Measurements from ENCODE around the gene CX3CR1.

Gene CX3CR1

DNA sequence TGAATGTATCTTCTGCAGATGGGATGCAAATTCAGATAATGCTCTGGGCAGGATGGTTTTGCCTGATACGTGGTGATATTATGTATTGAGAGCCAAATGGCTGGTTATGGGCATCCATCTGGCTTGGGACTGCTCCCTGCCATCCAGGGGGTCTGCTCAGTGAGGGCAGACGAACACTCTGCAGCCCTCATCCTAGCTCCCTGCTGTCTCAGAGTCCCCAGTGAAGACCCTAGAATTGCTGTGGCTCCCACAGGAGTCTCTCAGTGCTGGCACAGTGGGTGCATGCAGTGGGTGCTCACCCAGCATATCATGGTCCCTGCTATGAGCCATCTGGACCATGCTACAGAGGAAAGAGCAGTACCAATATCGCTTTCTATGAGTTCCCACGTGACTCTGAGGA lies 10.3 kb downstream of the CX3CR1 start:
- H3K27me3 ChIP-seq (ENCODE audit: control insufficient read depth, insufficient read depth, low read length, poor library complexity, severe bottlenecking) = no peaks in the 10 kb centered on the region
- 85 to 90% methylated on average over 4 of the region's 4 CpGs for WGBS, 2 experiments

DNA sequence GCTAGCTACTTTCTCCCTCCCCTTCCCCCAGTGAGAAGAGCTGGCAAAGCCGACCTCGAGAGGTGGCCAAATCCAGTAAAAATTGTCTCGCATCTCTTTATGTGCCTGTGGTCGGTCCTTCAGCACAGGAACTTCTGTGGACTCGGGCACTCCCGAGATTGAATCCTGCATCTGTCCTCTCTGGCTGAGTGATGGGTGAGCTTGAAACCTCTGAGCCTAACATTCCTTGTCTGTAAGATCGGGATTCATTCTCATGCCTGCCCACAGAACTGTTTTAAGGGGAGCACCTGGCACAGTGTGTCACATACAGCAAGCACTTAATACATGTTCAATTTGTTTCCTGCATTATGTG lies 11.3 kb downstream of the CX3CR1 start:
- 92 to 93% methylated on average over 7 of the region's 7 CpGs for WGBS, 2 experiments
- Histone ChIP-seq H3K27me3 (ENCODE audit: control insufficient read depth, insufficient read depth, low read length, poor library complexity, severe bottlenecking) (no peaks in the 10 kb centered on the region), H3K27ac (ENCODE audit: insufficient read depth, low read depth, low read length, poor library complexity, severe bottlenecking) (no peak overlapping the region), H3K4me3 (ENCODE audit: insufficient read depth, low read depth, low read length) (no peak overlapping the region), H3K4me1 (ENCODE audit: control insufficient read depth, insufficient read depth, low read length) (no peaks in the 10 kb centered on the region), H3K9me3 (ENCODE audit: control insufficient read depth, low read length) (no peaks in the 10 kb centered on the region), H3K36me3 (ENCODE audit: control insufficient read depth, insufficient read depth, low read length) (no peaks in the 10 kb centered on the region)

More for the DNA sequence above, 10.3 kb downstream of the CX3CR1 start:
- Histone ChIP-seq H3K4me1 (ENCODE audit: control insufficient read depth, insufficient read depth, low read length) (no peaks in the 10 kb centered on the region), H3K4me3 (ENCODE audit: insufficient read depth, low read depth, low read length) (no peak overlapping the region), H3K27ac (ENCODE audit: insufficient read depth, low read depth, low read length, poor library complexity, severe bottlenecking) (no peak overlapping the region), H3K9me3 (ENCODE audit: control insufficient read depth, low read length) (no peaks in the 10 kb centered on the region), H3K36me3 (ENCODE audit: control insufficient read depth, insufficient read depth, low read length) (no peaks in the 10 kb centered on the region)

DNA sequence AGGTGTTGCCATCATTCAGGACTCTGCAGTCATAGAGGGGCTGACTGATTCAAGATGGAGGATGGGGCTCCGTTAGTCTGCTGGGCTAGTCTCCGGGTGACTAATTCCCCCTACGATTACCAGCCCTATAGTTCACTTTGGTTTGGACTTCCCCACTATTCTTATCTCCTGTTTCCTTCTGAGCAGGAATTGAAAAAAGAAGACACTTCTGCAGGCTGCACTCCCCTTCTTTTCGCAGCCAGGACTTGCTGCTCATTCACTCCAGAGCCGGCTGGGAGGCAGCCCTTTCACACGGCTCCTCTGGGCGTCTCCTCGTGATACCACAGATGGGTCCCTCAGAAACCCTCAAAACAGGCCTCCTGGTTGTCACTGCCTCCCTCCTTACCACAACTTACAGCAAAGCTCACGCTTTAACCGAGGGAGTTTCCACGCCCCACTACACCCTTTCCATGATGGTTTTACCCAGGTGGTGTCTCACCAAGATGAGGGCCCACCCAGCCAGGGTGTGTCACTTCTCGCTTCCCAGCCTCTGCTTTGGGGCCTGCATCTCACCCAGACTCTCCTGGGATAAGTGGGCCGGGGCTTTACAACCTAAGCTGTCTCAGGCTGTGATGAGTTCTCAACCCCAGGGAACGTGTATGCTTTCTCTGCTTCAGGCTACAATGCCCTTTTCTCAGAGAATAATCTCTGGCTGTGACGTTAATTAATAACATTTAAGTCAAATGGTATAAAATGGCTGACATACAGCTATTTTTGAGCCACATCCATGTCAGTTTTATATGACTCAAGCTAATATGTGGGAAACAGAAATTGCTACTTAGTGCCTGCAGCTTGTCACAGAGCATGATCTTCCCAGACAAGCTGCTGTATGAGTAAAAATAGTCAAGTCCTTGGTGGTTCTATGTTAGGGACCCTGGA lies 11.9 kb downstream of the CX3CR1 start:
- 87 to 91% methylated on average over 15 of the region's 15 CpGs for WGBS, 2 experiments
- Histone ChIP-seq H3K4me3 (ENCODE audit: insufficient read depth, low read depth, low read length) (no peak overlapping the region), H3K27me3 (ENCODE audit: control insufficient read depth, insufficient read depth, low read length, poor library complexity, severe bottlenecking) (no peaks in the 10 kb centered on the region), H3K27ac (ENCODE audit: insufficient read depth, low read depth, low read length, poor library complexity, severe bottlenecking) (no peak overlapping the region), H3K9me3 (ENCODE audit: control insufficient read depth, low read length) (no peaks in the 10 kb centered on the region), H3K4me1 (ENCODE audit: control insufficient read depth, insufficient read depth, low read length) (no peaks in the 10 kb centered on the region), H3K36me3 (ENCODE audit: control insufficient read depth, insufficient read depth, low read length) (no peaks in the 10 kb centered on the region)

DNA sequence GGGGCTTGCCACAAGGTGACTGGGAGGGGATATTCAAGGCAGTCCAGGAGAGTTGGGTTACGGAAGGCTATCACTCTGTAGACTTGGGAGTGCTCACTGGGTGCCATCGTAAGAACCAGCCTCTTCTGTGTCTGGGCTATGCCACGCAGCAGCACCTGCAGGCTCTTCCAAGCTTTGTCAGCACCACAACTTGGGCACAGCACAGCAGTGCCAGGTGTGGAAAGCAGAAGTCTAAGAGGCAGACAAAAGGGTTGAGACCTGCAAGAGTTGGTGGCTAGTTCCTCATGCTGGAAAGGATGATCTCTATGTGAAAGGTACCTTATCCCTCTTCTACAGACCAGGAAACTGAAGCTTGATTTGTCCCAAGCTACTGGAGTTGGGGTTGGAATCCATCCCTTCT lies 15.8 kb downstream of the CX3CR1 start:
- H3K4me1 ChIP-seq (ENCODE audit: control insufficient read depth, insufficient read depth, low read length) = no peaks in the 10 kb centered on the region

DNA sequence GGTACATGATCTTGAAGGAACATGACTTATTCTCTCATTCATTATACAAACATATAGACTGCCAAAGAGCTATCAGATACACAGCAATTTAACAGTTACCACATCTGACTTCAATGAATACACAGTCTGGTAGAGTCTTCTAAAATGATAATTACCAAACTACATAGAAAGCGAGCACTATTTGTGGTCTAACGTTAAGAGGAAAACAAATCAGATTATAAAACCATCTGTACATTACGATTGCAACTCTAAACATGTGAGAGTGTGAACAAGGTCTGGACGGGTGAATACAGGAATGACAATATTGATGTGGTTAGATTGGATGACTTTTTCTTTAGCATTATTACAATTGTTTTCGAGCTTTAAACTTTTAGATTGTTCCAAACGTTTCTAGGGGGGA lies 16.3 kb downstream of the CX3CR1 start:
- Histone ChIP-seq H3K27me3 (ENCODE audit: control insufficient read depth, insufficient read depth, low read length, poor library complexity, severe bottlenecking) (no peaks in the 10 kb centered on the region), H3K36me3 (ENCODE audit: control insufficient read depth, insufficient read depth, low read length) (no peaks in the 10 kb centered on the region), H3K27ac (ENCODE audit: insufficient read depth, low read depth, low read length, poor library complexity, severe bottlenecking) (no peak overlapping the region), H3K4me3 (ENCODE audit: insufficient read depth, low read depth, low read length) (no peak overlapping the region), H3K4me1 (ENCODE audit: control insufficient read depth, insufficient read depth, low read length) (no peaks in the 10 kb centered on the region), H3K9me3 (ENCODE audit: control insufficient read depth, low read length) (no peaks in the 10 kb centered on the region)
- 89 to 92% methylated on average over 6 of the region's 6 CpGs for WGBS, 2 experiments

More for the DNA sequence above, 15.8 kb downstream of the CX3CR1 start:
- Histone ChIP-seq H3K9me3 (ENCODE audit: control insufficient read depth, low read length) (no peaks in the 10 kb centered on the region), H3K4me3 (ENCODE audit: insufficient read depth, low read depth, low read length) (no peak overlapping the region), H3K36me3 (ENCODE audit: control insufficient read depth, insufficient read depth, low read length) (no peaks in the 10 kb centered on the region), H3K27me3 (ENCODE audit: control insufficient read depth, insufficient read depth, low read length, poor library complexity, severe bottlenecking) (no peaks in the 10 kb centered on the region), H3K27ac (ENCODE audit: insufficient read depth, low read depth, low read length, poor library complexity, severe bottlenecking) (no peak overlapping the region)
- 90 to 92% methylated on average over 3 of the region's 3 CpGs for WGBS, 2 experiments

DNA sequence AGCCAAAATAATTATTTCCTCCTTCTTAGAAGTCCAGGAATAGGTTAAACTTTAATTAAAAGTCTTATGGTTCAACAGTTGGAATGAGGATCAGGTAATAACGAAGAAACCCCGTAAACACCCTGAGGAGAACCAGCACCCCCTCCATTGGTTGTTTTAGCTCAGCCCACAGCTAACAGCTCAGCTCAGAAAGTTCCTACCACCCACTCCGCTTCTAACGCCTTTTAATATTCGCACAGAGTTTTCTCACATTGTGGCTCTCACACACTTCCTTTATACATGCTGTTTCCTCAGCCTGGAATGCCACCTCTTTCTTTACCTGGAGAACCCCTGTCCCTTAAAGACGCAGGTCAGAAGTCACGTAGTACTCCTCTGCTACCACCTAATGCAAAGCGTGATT lies 17.0 kb downstream of the CX3CR1 start:
- Histone ChIP-seq H3K4me1 (ENCODE audit: control insufficient read depth, insufficient read depth, low read length) (no peaks in the 10 kb centered on the region), H3K9me3 (ENCODE audit: control insufficient read depth, low read length) (no peaks in the 10 kb centered on the region), H3K36me3 (ENCODE audit: control insufficient read depth, insufficient read depth, low read length) (no peaks in the 10 kb centered on the region), H3K27me3 (ENCODE audit: control insufficient read depth, insufficient read depth, low read length, poor library complexity, severe bottlenecking) (no peaks in the 10 kb centered on the region), H3K4me3 (ENCODE audit: insufficient read depth, low read depth, low read length) (no peak overlapping the region), H3K27ac (ENCODE audit: insufficient read depth, low read depth, low read length, poor library complexity, severe bottlenecking) (no peak overlapping the region)
- 82% methylated on average over 8 of the region's 8 CpGs for WGBS, 2 experiments

DNA sequence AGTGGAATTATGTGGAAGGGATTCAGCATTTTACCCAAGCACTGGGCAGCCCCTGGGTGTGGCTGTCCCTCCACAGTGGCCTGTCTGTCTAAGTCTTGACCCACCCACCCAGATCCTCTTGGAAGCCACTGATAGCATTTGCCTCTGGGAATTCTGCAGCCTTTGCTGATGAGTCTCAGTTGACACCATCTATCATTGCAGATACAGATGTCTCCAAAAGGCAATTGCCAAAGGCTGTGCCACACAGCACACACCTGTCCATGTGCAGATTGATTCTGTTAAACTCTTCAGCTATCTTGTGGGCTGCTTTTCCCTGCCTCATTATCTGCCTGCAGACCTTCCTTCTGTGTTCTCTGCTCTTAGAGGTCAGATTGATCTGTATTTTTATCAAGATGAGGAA lies 18.1 kb downstream of the CX3CR1 start:
- H3K36me3 ChIP-seq (ENCODE audit: control insufficient read depth, insufficient read depth, low read length) = no peaks in the 10 kb centered on the region
- no peaks in the 10 kb centered on the region for H3K27me3 ChIP-seq (ENCODE audit: control insufficient read depth, insufficient read depth, low read length, poor library complexity, severe bottlenecking)
- H3K4me1 ChIP-seq (ENCODE audit: control insufficient read depth, insufficient read depth, low read length) = no peaks in the 10 kb centered on the region
- no peak overlapping the region for H3K27ac ChIP-seq (ENCODE audit: insufficient read depth, low read depth, low read length, poor library complexity, severe bottlenecking)
- H3K4me3 ChIP-seq (ENCODE audit: insufficient read depth, low read depth, low read length) = no peak overlapping the region
- no peaks in the 10 kb centered on the region for H3K9me3 ChIP-seq (ENCODE audit: control insufficient read depth, low read length)

DNA sequence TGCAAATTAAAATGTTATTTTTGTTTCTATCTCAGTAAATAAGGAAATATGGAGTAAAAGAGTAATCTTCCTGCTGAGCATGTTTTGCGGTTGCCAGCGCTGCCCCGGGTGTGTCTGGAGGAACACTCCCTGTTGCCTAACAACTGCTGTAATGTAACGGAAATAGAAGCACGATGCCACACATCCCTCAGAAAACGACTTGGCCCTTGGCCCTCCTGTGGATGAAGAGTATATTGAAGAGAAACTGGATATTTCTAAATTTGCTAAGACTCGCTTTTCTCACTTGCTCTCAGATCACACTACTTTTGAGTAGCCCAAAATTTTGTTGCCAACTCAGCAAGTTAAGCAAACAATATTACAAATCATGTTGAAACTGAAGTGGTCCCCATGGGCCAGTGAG lies 18.9 kb downstream of the CX3CR1 start:
- no peaks in the 10 kb centered on the region for H3K9me3 ChIP-seq (ENCODE audit: control insufficient read depth, low read length)
- WGBS, 2 experiments = 67 to 68% methylated on average over 7 of the region's 7 CpGs

DNA sequence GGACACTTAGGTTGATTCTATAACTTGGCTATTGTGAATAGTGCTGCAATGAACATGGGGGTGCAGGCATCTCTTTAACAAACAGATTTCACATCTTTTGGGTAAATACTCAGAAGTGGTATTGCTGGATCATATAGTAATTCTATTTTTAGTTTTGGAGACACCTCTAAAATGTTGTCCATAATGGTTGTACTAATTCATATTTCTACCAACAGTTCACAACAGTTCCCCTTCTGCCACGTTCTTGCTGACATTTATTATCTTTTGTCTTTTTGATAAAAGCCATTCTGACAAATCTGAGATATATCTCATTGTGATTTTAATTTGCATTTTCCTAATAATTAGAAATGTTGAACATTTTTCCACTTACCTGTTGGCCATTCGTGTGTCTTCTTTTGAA lies 19.5 kb downstream of the CX3CR1 start:
- Histone ChIP-seq H3K27ac (ENCODE audit: insufficient read depth, low read depth, low read length, poor library complexity, severe bottlenecking) (no peak overlapping the region), H3K36me3 (ENCODE audit: control insufficient read depth, insufficient read depth, low read length) (no peaks in the 10 kb centered on the region), H3K4me3 (ENCODE audit: insufficient read depth, low read depth, low read length) (no peak overlapping the region), H3K4me1 (ENCODE audit: control insufficient read depth, insufficient read depth, low read length) (no peaks in the 10 kb centered on the region), H3K27me3 (ENCODE audit: control insufficient read depth, insufficient read depth, low read length, poor library complexity, severe bottlenecking) (no peaks in the 10 kb centered on the region), H3K9me3 (ENCODE audit: control insufficient read depth, low read length) (no peaks in the 10 kb centered on the region)
- WGBS, 2 experiments = 93 to 100% methylated on average over 1 to 2 of the region's 2 CpGs

More for the DNA sequence above, 18.9 kb downstream of the CX3CR1 start:
- no peak overlapping the region for H3K27ac ChIP-seq (ENCODE audit: insufficient read depth, low read depth, low read length, poor library complexity, severe bottlenecking)
- H3K27me3 ChIP-seq (ENCODE audit: control insufficient read depth, insufficient read depth, low read length, poor library complexity, severe bottlenecking) = no peaks in the 10 kb centered on the region
- H3K4me1 ChIP-seq (ENCODE audit: control insufficient read depth, insufficient read depth, low read length) = no peaks in the 10 kb centered on the region
- H3K4me3 ChIP-seq (ENCODE audit: insufficient read depth, low read depth, low read length) = no peak overlapping the region
- no peaks in the 10 kb centered on the region for H3K36me3 ChIP-seq (ENCODE audit: control insufficient read depth, insufficient read depth, low read length)

DNA sequence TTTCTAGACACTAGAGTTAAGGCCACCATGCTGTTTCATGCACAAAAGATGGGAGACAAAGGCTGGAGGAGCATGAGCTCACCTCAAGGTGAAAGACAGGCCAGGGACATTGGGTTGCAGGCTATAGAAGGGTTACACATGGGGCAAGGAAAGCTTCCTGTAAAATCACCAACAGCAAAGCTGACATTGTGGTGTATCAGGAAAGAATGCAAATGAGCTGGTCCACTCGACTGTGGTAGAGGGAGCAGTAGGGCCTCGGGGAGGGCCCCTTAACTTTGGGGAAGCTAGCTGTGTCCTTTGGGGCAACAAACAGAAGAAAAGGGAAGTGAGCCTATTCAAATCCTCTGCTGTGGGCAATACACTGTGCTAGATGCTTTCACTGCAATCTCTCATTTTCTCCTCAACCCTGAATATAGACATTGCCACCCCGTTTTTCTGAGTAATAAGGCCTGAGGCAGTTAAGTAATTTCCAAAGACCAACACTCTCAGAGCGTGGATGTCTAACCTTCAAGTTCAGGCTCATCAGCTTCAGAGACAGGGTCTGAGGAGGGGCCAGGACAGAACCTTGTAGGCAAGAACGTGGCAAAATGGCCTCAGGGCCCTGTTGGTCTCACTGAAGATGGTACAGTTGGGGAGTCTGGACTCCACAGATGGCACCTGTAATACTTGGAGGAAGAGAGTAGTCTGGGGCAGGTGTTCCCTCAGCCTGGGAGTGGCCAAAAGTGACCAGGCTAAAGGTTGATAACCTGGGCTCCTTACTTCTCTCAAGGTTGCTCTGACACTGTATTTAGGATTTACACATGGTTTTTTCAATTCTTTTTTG lies 24.1 kb downstream of the CX3CR1 start:
- no peaks in the 10 kb centered on the region for H3K27me3 ChIP-seq (ENCODE audit: control insufficient read depth, insufficient read depth, low read length, poor library complexity, severe bottlenecking)
- 75 to 81% methylated on average over 5 of the region's 5 CpGs for WGBS, 2 experiments
- H3K4me1 ChIP-seq (ENCODE audit: control insufficient read depth, insufficient read depth, low read length) = no peaks in the 10 kb centered on the region
- H3K36me3 ChIP-seq (ENCODE audit: control insufficient read depth, insufficient read depth, low read length) = no peaks in the 10 kb centered on the region
- H3K9me3 ChIP-seq (ENCODE audit: control insufficient read depth, low read length) = no peaks in the 10 kb centered on the region
- no peak overlapping the region for H3K27ac ChIP-seq (ENCODE audit: insufficient read depth, low read depth, low read length, poor library complexity, severe bottlenecking)
- H3K4me3 ChIP-seq (ENCODE audit: insufficient read depth, low read depth, low read length) = no peak overlapping the region

All from ectodermal cell (in vitro differentiated cells).